Chondrocyte (in vitro differentiated cells): Measurements from ENCODE around the gene TMTC4. TPM values are rescaled to one million over a fixed set of nuclear protein-coding genes. Genes with fewer than 3 reads are reported as not detected.

Source experiments
- DNase-seq: peaks from one replicate; pipeline ENCODE4 v3.0.0; 2021; ENCODE audit warnings: mixed read lengths, low spot score
- H3K27ac Mint-ChIP-seq: one replicate; pipeline ENCODE4 v1.8.0; 2021; ENCODE audit warnings: mild to moderate bottlenecking, moderate library complexity, mixed read lengths; ENCODE audit not compliant: unreplicated experiment
- H3K27me3 Mint-ChIP-seq: 2 replicates; pipeline ENCODE4 v1.8.0; 2021; ENCODE audit warnings: low read depth, mixed read lengths
- H3K36me3 Mint-ChIP-seq: 2 replicates; pipeline ENCODE4 v1.8.0; 2021; ENCODE audit warnings: low read depth, mixed read lengths
- H3K4me1 Mint-ChIP-seq: 2 replicates; pipeline ENCODE4 v1.8.0; 2021; ENCODE audit warnings: low read depth, mild to moderate bottlenecking, mixed read lengths
- H3K4me3 Mint-ChIP-seq: one replicate; pipeline ENCODE4 v1.8.0; 2021; ENCODE audit warnings: mild to moderate bottlenecking, moderate library complexity, mixed read lengths; ENCODE audit not compliant: unreplicated experiment
- H3K9me3 Mint-ChIP-seq: 2 replicates; pipeline ENCODE4 v1.8.0; 2021; ENCODE audit warnings: low read depth, mixed read lengths
- total RNA-seq: library from RNA; stranded (reverse); gene quantifications from 3 replicates; pipeline ENCODE4 v1.2.1, GENCODE V29; 2021
- TF ChIP-seq, protein P1 (sequence below): fragments of 200-600 bp; sonication (generic); IDR thresholded peaks from 2 replicates; pipeline ENCODE4 v1.5.0; 2021; ENCODE audit warnings: antibody characterized with exemption, mild to moderate bottlenecking, moderate library complexity

Gene TMTC4
- total RNA-seq, 1 donor from 2014 or later: 11.5 TPM

DNA sequence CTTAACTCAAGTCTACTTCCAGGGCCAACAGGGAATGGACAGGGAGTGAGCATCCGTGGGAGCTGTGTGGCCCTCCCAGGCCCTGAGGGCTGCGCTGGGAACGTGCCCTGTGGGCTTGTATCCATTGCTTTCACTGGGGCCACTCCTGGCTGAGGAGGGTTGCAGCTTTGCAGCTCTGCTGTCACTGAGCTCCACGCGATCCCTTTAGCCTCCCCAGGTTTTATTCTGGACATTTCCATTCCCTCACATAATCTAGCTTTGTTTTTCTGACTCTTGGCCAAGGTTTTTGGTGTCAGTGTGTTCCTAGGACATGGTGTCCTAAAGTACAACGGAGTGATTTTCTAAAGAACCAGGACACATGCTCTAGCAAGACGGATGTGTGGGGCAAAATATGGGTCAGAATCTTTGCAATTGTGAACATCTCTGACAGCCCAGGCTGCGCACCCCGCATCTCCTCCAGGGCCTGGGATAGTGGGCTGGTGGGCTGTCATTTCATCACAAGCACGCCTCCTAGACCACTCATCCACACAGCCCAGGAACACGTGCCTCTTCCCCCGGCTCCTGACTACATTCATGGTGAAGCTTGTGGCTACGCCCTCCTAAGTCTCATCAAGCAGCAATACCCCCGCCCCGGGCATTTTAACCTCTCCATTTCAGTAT lies 114.0 kb downstream of the TMTC4 start:
- H3K27me3 Mint-ChIP-seq: no peaks in the 10 kb centered on the region
- H3K36me3 Mint-ChIP-seq: peaks cover 3% of the 10 kb centered on the region
- H3K9me3 Mint-ChIP-seq: peaks cover 2% of the 10 kb centered on the region
- H3K4me1 Mint-ChIP-seq: peaks cover 13% of the 10 kb centered on the region
- no peak overlapping the region for H3K4me3 Mint-ChIP-seq
- no peak for DNase-seq
- H3K27ac Mint-ChIP-seq: no peak overlapping the region
- TF ChIP-seq, protein P1, sequence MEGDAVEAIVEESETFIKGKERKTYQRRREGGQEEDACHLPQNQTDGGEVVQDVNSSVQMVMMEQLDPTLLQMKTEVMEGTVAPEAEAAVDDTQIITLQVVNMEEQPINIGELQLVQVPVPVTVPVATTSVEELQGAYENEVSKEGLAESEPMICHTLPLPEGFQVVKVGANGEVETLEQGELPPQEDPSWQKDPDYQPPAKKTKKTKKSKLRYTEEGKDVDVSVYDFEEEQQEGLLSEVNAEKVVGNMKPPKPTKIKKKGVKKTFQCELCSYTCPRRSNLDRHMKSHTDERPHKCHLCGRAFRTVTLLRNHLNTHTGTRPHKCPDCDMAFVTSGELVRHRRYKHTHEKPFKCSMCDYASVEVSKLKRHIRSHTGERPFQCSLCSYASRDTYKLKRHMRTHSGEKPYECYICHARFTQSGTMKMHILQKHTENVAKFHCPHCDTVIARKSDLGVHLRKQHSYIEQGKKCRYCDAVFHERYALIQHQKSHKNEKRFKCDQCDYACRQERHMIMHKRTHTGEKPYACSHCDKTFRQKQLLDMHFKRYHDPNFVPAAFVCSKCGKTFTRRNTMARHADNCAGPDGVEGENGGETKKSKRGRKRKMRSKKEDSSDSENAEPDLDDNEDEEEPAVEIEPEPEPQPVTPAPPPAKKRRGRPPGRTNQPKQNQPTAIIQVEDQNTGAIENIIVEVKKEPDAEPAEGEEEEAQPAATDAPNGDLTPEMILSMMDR: no peak

DNA sequence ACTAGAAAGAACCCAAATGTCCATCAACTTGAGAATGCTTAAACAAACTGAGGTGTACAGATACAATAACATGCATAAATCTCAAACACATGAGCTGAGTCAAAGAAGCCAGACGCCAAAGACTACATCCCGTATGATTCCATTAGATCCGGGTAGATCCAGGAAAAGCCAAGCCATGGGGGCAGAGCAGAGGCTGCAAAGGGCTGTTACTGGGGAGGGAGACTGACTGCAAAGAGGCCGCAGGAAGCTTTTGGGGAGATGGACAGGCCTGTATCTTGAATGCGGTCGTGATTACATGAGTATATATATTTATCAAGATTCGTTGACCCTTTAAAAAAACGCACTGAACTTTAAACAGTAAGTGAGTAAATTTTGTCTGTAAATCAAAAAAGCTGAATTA lies 114.7 kb downstream of the TMTC4 start:
- Mint-ChIP-seq H3K27ac (no peak overlapping the region), H3K27me3 (no peaks in the 10 kb centered on the region), H3K36me3 (peaks cover 1% of the 10 kb centered on the region), H3K4me3 (no peak overlapping the region), H3K4me1 (peaks cover 13% of the 10 kb centered on the region), H3K9me3 (peaks cover under 1% of the 10 kb centered on the region)
- no peak for DNase-seq
- TF ChIP-seq, protein P1: no peak

Other genes starting within 250 kb of the TMTC4 start
- 10.3 to 11.3 TPM (median 11.3 TPM) in 3 replicates for gene GGACT, start 86.0 kb downstream of the TMTC4 start, total RNA-seq